ENCODE results near the gene EVC2.

DNA sequence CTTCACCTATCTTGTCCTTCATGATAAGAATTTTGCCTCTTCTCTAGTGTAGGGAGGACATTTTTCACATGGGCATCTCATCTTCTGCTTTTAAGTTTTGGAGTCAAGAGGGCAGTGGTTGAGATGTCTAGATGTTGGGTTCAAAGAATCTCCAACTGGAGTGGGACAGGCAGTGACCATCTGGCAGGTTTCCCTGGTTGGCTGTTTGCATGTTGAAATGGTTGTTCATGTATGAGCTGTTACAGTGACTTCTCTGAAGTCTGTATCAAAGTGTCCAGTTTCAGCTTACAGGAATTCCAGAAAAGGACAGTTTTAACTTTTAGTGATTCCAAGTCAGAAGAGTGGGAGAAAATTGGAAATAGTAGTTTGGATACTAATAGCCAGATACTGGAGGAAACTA lies 192.7 kb downstream of the EVC2 start:
- TF ChIP-seq, protein P1, sequence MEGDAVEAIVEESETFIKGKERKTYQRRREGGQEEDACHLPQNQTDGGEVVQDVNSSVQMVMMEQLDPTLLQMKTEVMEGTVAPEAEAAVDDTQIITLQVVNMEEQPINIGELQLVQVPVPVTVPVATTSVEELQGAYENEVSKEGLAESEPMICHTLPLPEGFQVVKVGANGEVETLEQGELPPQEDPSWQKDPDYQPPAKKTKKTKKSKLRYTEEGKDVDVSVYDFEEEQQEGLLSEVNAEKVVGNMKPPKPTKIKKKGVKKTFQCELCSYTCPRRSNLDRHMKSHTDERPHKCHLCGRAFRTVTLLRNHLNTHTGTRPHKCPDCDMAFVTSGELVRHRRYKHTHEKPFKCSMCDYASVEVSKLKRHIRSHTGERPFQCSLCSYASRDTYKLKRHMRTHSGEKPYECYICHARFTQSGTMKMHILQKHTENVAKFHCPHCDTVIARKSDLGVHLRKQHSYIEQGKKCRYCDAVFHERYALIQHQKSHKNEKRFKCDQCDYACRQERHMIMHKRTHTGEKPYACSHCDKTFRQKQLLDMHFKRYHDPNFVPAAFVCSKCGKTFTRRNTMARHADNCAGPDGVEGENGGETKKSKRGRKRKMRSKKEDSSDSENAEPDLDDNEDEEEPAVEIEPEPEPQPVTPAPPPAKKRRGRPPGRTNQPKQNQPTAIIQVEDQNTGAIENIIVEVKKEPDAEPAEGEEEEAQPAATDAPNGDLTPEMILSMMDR (IDR thresholded peaks at IDR 0.05), result no peak
- no peak for TF ChIP-seq POLR2A (IDR thresholded peaks at IDR 0.05)
